HCT116 (cell line): ENCODE results near the gene TIMP3.

Source experiments
- ATF3 ChIP-seq: IDR thresholded peaks from 2 replicates; pipeline ENCODE4 v1.6.1; 2012
- CTCF ChIP-seq, 3 experiments: fragments of 200-600 bp in 1 of 3; sonication (generic) in 1 of 3; IDR thresholded peaks in 2 of 3; conservative IDR thresholded peaks in 1 of 3; 2 replicates each; pipeline ENCODE4 v1.5.1; 2012 to 2017; ENCODE audit warnings: low read depth in 2 of 3, low read length in 2 of 3, antibody characterized with exemption in 1 of 3, borderline replicate concordance in 1 of 3, control low read depth in 1 of 3, mild to moderate bottlenecking in 1 of 3, mixed read lengths in 1 of 3, mixed run types in 1 of 3, moderate library complexity in 1 of 3; ENCODE audit not compliant: insufficient read depth in 1 of 3
- EZH2 ChIP-seq: fragments of 200-600 bp; sonication (generic); IDR thresholded peaks from 2 replicates; pipeline ENCODE4 v1.6.1; 2017; ENCODE audit warnings: antibody characterized with exemption, mixed run types
- EZH2phosphoT487 ChIP-seq: fragments of 200-600 bp; IDR thresholded peaks from 2 replicates; pipeline ENCODE4 v1.6.1; 2018; ENCODE audit warnings: antibody characterized with exemption, borderline replicate concordance
- JUND ChIP-seq: IDR thresholded peaks from 2 replicates; pipeline ENCODE4 v1.6.1; 2012
- POLR2A ChIP-seq: IDR thresholded peaks from 2 replicates; pipeline ENCODE4 v1.7.0; 2011; ENCODE audit warnings: borderline replicate concordance; ENCODE audit not compliant: insufficient read depth, insufficient read length; ENCODE audit errors: extremely low read depth
- REST ChIP-seq: IDR thresholded peaks from 2 replicates; pipeline ENCODE4 v1.6.1; 2012; ENCODE audit warnings: low read depth
- YY1 ChIP-seq: IDR thresholded peaks from 2 replicates; pipeline ENCODE4 v1.6.1; 2011; ENCODE audit warnings: low read length, low read depth, moderate library complexity, mild to moderate bottlenecking; ENCODE audit not compliant: insufficient replicate concordance; ENCODE audit errors: extremely low read depth

GRCh38 chr22:32837142-32837541 lies 35.6 kb downstream of the TIMP3 start:
- no peak for TF ChIP-seq YY1
- no peak for TF ChIP-seq POLR2A
- no peak for TF ChIP-seq CTCF (IDR thresholded peaks at IDR 0.05 in 2 of 3, conservative IDR thresholded peaks at IDR 0.05 in 1 of 3; ENCODE audit: borderline replicate concordance in 1 of 3, insufficient read depth in 1 of 3, low read depth in 2 of 3, low read length in 2 of 3)
- TF ChIP-seq EZH2, result no peak
- no peak for TF ChIP-seq JUND
- no peak for TF ChIP-seq REST
- no peak for TF ChIP-seq ATF3
- TF ChIP-seq EZH2phosphoT487, result no peak
